H1 (cell line): ENCODE measurements around the gene KNDC1. TPM values are rescaled to one million over a fixed set of nuclear protein-coding genes. Genes with fewer than 3 reads are reported as not detected.

ENCODE experiments used
- CTCF ChIA-PET: fragments of 300-600 bp; sonication (Branson Sonifier 250); formaldehyde crosslinking; loops from one replicate; lab custom pipeline; 2021; ENCODE audit not compliant: partially characterized antibody; lab: Charles Lee
- POLR2A ChIA-PET: fragments of 300-600 bp; sonication (Branson Sonifier 250); formaldehyde crosslinking; loops from one replicate; lab custom pipeline; 2021; ENCODE audit warnings: inconsistent platforms; ENCODE audit not compliant: partially characterized antibody; lab: Charles Lee
- DNase-seq, 2 experiments: peaks; one replicate each; pipeline versions ENCODE4 v3.0.0 to v3.0.0-alpha.2; 2010 to 2022; ENCODE audit warnings: low spot score in 2 of 2, low read depth in 1 of 2, mixed read lengths in 1 of 2
- FAIRE-seq: peaks from 2 replicates; lab custom pipeline; 2011; peaks lifted over from hg19 to GRCh38; lab: Jason Lieb, UNC
- H2AFZ ChIP-seq: 2 replicates; pipeline ENCODE4 v1.8.1; 2012; ENCODE audit warnings: low read length, inconsistent platforms
- H2AK5ac ChIP-seq: 2 replicates; pipeline ENCODE4 v1.6.1; 2013; ENCODE audit warnings: low read depth, low read length
- H2BK120ac ChIP-seq: replicated peaks from 2 replicates; pipeline ENCODE3; 2013; ENCODE audit warnings: low read depth, low read length, inconsistent platforms
- H2BK12ac ChIP-seq: 2 replicates; pipeline ENCODE4 v1.6.1; 2013; ENCODE audit warnings: low read depth, low read length
- H2BK15ac ChIP-seq: 2 replicates; pipeline ENCODE4 v1.6.1; 2013; ENCODE audit warnings: low read length
- H2BK20ac ChIP-seq: 2 replicates; pipeline ENCODE4 v1.6.1; 2013; ENCODE audit warnings: low read length
- H2BK5ac ChIP-seq: 2 replicates; pipeline ENCODE4 v1.6.1; 2013; ENCODE audit warnings: low read depth, low read length
- H3K14ac ChIP-seq: 2 replicates; pipeline ENCODE4 v1.6.1; 2013; ENCODE audit warnings: inconsistent platforms; ENCODE audit not compliant: insufficient read length
- H3K18ac ChIP-seq: 2 replicates; pipeline ENCODE4 v1.6.1; 2013; ENCODE audit warnings: low read length; ENCODE audit errors: extremely low read depth
- H3K23ac ChIP-seq: 2 replicates; pipeline ENCODE4 v1.6.1; 2013; ENCODE audit warnings: inconsistent platforms; ENCODE audit not compliant: insufficient read length
- H3K23me2 ChIP-seq: 2 replicates; pipeline ENCODE4 v1.6.1; 2013; ENCODE audit warnings: low read depth, low read length
- H3K27ac ChIP-seq: 2 replicates; pipeline ENCODE4 v1.6.1; 2011; ENCODE audit warnings: low read depth, low read length, inconsistent platforms
- H3K27me3 ChIP-seq, 4 experiments: replicated peaks in 1 of 4; 1 replicate in 1 of 4; 2 replicates in 3 of 4; pipeline versions ENCODE4 v1.6.1 to v1.8.1; 2011 to 2013; ENCODE audit warnings: low read length in 3 of 4, mild to moderate bottlenecking in 3 of 4, inconsistent platforms in 2 of 4, mixed read lengths in 2 of 4, moderate library complexity in 1 of 4; ENCODE audit not compliant: control insufficient read depth in 3 of 4, insufficient read depth in 3 of 4; ENCODE audit errors: extremely low read depth in 1 of 4
- H3K36me3 ChIP-seq, 4 experiments: 2 replicates each; pipeline versions ENCODE4 v1.6.1 to v1.8.1; 2011 to 2013; ENCODE audit warnings: mild to moderate bottlenecking in 4 of 4, low read length in 3 of 4, moderate library complexity in 2 of 4, control low read depth in 1 of 4, inconsistent platforms in 1 of 4; ENCODE audit not compliant: insufficient read depth in 4 of 4, control insufficient read depth in 2 of 4
- H3K4ac ChIP-seq: replicated peaks from 2 replicates; pipeline ENCODE3; 2013; ENCODE audit warnings: low read length, low read depth, mixed read lengths, inconsistent platforms; ENCODE audit not compliant: insufficient read length
- H3K4me1 ChIP-seq, 4 experiments: replicated peaks in 1 of 4; 1 replicate in 1 of 4; 2 replicates in 3 of 4; pipeline versions ENCODE4 v1.6.1 to v1.8.1; 2011 to 2013; ENCODE audit warnings: low read length in 3 of 4, inconsistent platforms in 2 of 4, mixed read lengths in 1 of 4; ENCODE audit not compliant: insufficient read depth in 4 of 4, control insufficient read depth in 3 of 4
- H3K4me2 ChIP-seq, 2 experiments: 2 replicates each; pipeline versions ENCODE4 v1.6.1 to v1.8.1; 2011 to 2013; ENCODE audit warnings: low read depth in 2 of 2, low read length in 2 of 2, control low read depth in 1 of 2, inconsistent platforms in 1 of 2, mild to moderate bottlenecking in 1 of 2; ENCODE audit not compliant: insufficient read depth in 1 of 2
- H3K4me3 ChIP-seq, 4 experiments: fragments of 200-600, 300-600 bp in 1 of 4; sonication (generic), shearing (Covaris generic), sonication (Bioruptor Twin) in 1 of 4; 2 replicates each; pipeline versions ENCODE4 v1.5.1 to v1.8.1; 2011 to 2016; ENCODE audit warnings: low read length in 4 of 4, low read depth in 3 of 4, control low read depth in 2 of 4, inconsistent platforms in 2 of 4, mild to moderate bottlenecking in 2 of 4, mixed read lengths in 1 of 4, moderate library complexity in 1 of 4; ENCODE audit not compliant: insufficient read depth in 2 of 4; ENCODE audit errors: extremely low read depth in 1 of 4
- H3K56ac ChIP-seq: replicated peaks from 2 replicates; pipeline ENCODE3; 2013; ENCODE audit warnings: low read depth, mild to moderate bottlenecking, mixed read lengths, low read length, inconsistent platforms; ENCODE audit not compliant: insufficient read length
- H3K79me1 ChIP-seq: 2 replicates; pipeline ENCODE4 v1.6.1; 2013; ENCODE audit warnings: low read depth, low read length, control low read depth
- H3K79me2 ChIP-seq, 2 experiments: 2 replicates each; pipeline versions ENCODE4 v1.6.1 to v1.8.1; 2012 to 2013; ENCODE audit warnings: low read length in 2 of 2, mild to moderate bottlenecking in 2 of 2, inconsistent platforms in 1 of 2; ENCODE audit not compliant: insufficient read depth in 2 of 2, control insufficient read depth in 1 of 2
- H3K9ac ChIP-seq, 4 experiments: replicated peaks in 1 of 4; 1 replicate in 1 of 4; 2 replicates in 3 of 4; pipeline versions ENCODE4 v1.6.1 to v1.8.1; 2011 to 2013; ENCODE audit warnings: low read depth in 3 of 4, low read length in 3 of 4, control low read depth in 2 of 4, mild to moderate bottlenecking in 2 of 4, moderate library complexity in 2 of 4, inconsistent platforms in 1 of 4; ENCODE audit errors: extremely low read depth in 1 of 4
- H3K9me3 ChIP-seq, 2 experiments: 2 replicates each; pipeline versions ENCODE4 v1.6.1 to v1.8.1; 2012 to 2013; ENCODE audit warnings: mild to moderate bottlenecking in 2 of 2, moderate library complexity in 2 of 2, control low read depth in 1 of 2, inconsistent platforms in 1 of 2, low read depth in 1 of 2, low read length in 1 of 2, mixed read lengths in 1 of 2; ENCODE audit not compliant: insufficient read depth in 2 of 2
- H4K20me1 ChIP-seq, 2 experiments: replicated peaks in 1 of 2; 2 replicates each; pipeline versions ENCODE3 to v1.8.1; 2011 to 2013; ENCODE audit warnings: inconsistent platforms in 2 of 2, low read length in 2 of 2, mild to moderate bottlenecking in 1 of 2; ENCODE audit not compliant: insufficient read depth in 2 of 2, control insufficient read depth in 1 of 2
- H4K5ac ChIP-seq: 2 replicates; pipeline ENCODE4 v1.6.1; 2013; ENCODE audit warnings: low read length, low read depth, mixed read lengths, inconsistent platforms; ENCODE audit not compliant: insufficient read length
- H4K8ac ChIP-seq: 2 replicates; pipeline ENCODE4 v1.8.0; 2013; ENCODE audit warnings: mild to moderate bottlenecking, moderate library complexity, low read length, inconsistent platforms; ENCODE audit not compliant: insufficient read depth; ENCODE audit errors: extremely low read depth
- H4K91ac ChIP-seq: replicated peaks from 2 replicates; pipeline ENCODE3; 2013; ENCODE audit warnings: low read length, mixed read lengths, inconsistent platforms; ENCODE audit not compliant: insufficient read length
- BRCA1 ChIP-seq: IDR thresholded peaks from 2 replicates; pipeline ENCODE4 v1.6.1; 2012; ENCODE audit warnings: low read depth, low read length, improper control_type of control experiment
- EGR1 ChIP-seq: IDR thresholded peaks from 2 replicates; pipeline ENCODE4 v1.6.1; 2011; ENCODE audit warnings: low read depth, low read length, borderline replicate concordance
- FOSL1 ChIP-seq: IDR thresholded peaks from 2 replicates; pipeline ENCODE4 v1.6.1; 2011; ENCODE audit warnings: mild to moderate bottlenecking, low read depth, low read length, moderate library complexity; ENCODE audit not compliant: insufficient read depth
- RXRA ChIP-seq: IDR thresholded peaks from 2 replicates; pipeline ENCODE4 v1.6.1; 2011; ENCODE audit warnings: low read depth, mild to moderate bottlenecking, low read length, moderate library complexity; ENCODE audit not compliant: insufficient read depth
- YY1 ChIP-seq: IDR thresholded peaks from 2 replicates; pipeline ENCODE4 v1.6.1; 2011; ENCODE audit warnings: low read depth, mild to moderate bottlenecking, low read length
- WGBS, 2 experiments: shearing (Covaris generic) in 1 of 2; methylation state at CpG; one replicate each; pipeline versions ENCODE4 v1.1.6 to v1.1.7; 2013 to 2015; ENCODE audit warnings: low lambda C conversion rate in 2 of 2, mixed read lengths in 2 of 2, inconsistent platforms in 1 of 2, low coverage in 1 of 2, missing lambda C conversion rate in 1 of 2; ENCODE audit not compliant: insufficient replicate concordance in 2 of 2, insufficient coverage in 1 of 2, insufficient read length in 1 of 2; ENCODE audit errors: extremely low coverage in 1 of 2, missing lambda C conversion rate in 1 of 2; 5-methylcytosine and 5-hydroxymethylcytosine counted together
- polyA plus RNA-seq, 7 experiments: library from polyadenylated mRNA; depleted of rRNA in 3 of 7; stranded (reverse) in 5 of 7; unstranded in 2 of 7; fragments of >200 nt in 5 of 7; fragments of 200-250 nt in 2 of 7; gene quantifications; 1 replicate in 5 of 7; 2 replicates in 1 of 7; 4 replicates in 1 of 7; pipeline versions ENCODE4 v1.2.1 to v1.2.3, GENCODE V29; 2011 to 2013; ENCODE audit warnings: missing spikeins in 2 of 7, mixed read lengths in 2 of 7
- total RNA-seq: library from RNA; stranded (reverse); fragmentation: NEBNext Ultra II Directional; extraction: Animal tissue kit (Norgen Biotek cat#: 25700); gene quantifications from 2 replicates; pipeline ENCODE4 v1.2.1, GENCODE V29; 2021

Gene KNDC1
- total and polyA plus RNA-seq, 2 of the 8 experiments (the other 6 are each of a cell fraction or from before 2014, with no cell fraction given) = 7.5 to 16.7 TPM

DNA sequence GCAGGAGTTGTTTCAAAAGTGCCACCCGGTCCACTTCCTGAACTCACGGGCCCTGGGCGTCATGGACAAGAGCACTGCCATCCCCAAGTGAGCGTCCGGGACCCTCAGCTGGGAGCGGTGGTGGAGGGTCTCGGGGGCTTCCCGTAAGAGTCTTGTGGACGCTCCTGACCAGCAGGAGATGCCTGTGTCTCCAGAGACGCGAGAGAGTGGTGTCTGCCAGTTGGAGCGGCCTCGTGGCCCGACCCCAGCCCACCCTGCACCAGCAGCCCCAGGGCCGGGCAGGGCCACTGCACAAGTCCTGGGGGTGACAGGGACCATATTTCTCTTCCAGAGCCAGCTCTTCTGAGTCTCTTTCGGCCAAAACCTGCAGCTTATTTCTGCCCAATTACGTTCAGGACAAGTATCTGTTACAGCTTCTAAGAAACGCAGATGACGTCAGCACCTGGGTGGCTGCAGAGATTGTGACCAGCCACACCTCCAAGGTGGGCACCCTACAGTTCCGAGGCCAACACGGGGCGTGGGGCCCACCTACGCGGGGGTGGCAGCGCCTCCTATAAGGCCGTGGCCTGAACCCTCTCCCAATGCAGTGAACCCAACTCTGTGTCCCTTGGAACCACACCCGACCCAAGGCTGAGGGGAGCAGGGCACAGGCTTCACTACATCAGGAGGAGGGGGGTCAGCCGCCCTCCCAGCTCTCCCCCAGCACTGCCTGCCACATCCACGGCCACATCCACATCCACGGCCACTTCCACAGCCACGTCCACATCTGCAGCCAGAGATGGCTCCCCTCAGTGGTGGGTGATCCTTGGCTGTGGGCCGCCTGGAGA lies 53.8 kb downstream of the KNDC1 start:
- Histone ChIP-seq H3K79me1 (no peaks in the 10 kb centered on the region), H3K23me2 (peaks cover 8% of the 10 kb centered on the region), H3K18ac (no peak overlapping the region), H3K23ac (no peak overlapping the region), H3K27me3 (no peaks in the 10 kb centered on the region), H3K9me3 (peaks cover 0 to 4% of the 10 kb centered on the region in 2 experiments; a peak in 1 of 4 replicates), H3K27ac (no peak overlapping the region), H2BK12ac (no peak overlapping the region), H2BK5ac (no peak overlapping the region), H3K79me2 (no peaks in the 10 kb centered on the region), H3K4me3 (no peak overlapping the region), H2AK5ac (no peak overlapping the region), H3K14ac (no peak overlapping the region), H4K8ac (no peak overlapping the region), H4K91ac (no peak overlapping the region), H2BK15ac (no peak overlapping the region), H2BK20ac (no peak overlapping the region), H3K9ac (no peak overlapping the region), H3K36me3 (no peaks in the 10 kb centered on the region; a peak in 3 of 8 replicates), H3K4ac (no peak overlapping the region), H3K4me1 (peaks cover 0 to 2% (median 1%) of the 10 kb centered on the region in 4 experiments; a peak in 5 of 7 replicates), H3K4me2 (no peak overlapping the region), H4K5ac (no peak overlapping the region), H2BK120ac (no peak overlapping the region), H3K56ac (no peak overlapping the region), H2AFZ (no peak overlapping the region), H4K20me1 (peaks cover 0 to 12% of the 10 kb centered on the region in 2 experiments)
- POLR2A ChIA-PET = interaction anchor here (1.4 to 2.0 kb wide), 4 partner anchors 9 to 18 kb away, joined by 3 to 7 read pairs (median 4); no protein-coding TSS in a partner anchor
- DNase-seq (no peak), FAIRE-seq (no peak)
- CTCF ChIA-PET = interaction anchor here (0.7 to 1.9 kb wide), 7 partner anchors 9 to 89 kb away, joined by 3 to 9 read pairs (median 3); no protein-coding TSS in a partner anchor
- TF ChIP-seq BRCA1 (no peak), RXRA (no peak), EGR1 (peak; percentile 51), YY1 (no peak), FOSL1 (no peak)
- WGBS, 2 experiments = 92% methylated on average over 31 of the region's 32 CpGs; no CpG with 5 or more reads in 1 of the 2 experiments
